ENCODE results near the gene CPED1.
A peak's percentile ranks its signal among the peaks of the same experiment; 100 is the strongest.
"Not testable (repeated sequence)": the region's sequence is repeated elsewhere in the genome, so short reads cannot be mapped to it uniquely, and the experiment has no call there.

The CPED1 gene

DNA sequence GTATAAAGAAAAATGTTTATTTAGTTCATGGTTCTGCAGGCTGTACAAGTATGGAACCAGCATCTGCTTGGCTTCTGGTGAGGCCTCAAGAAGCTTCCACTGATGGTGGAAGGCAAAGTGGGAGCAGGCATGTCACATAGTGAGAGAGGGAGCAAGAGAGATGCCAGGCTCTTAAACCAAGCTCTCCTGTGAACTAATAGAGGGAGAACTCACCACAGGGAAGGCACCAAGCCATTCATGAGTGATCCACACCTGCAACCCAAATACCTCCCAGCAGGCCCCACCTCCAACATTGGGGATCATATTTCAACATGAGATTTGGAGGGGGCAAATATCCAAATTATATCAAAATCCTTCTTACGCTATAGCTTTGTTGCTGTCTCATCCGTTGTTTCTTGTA is 113.1 kb downstream of the CPED1 start:
- DNase-seq: no peak

DNA sequence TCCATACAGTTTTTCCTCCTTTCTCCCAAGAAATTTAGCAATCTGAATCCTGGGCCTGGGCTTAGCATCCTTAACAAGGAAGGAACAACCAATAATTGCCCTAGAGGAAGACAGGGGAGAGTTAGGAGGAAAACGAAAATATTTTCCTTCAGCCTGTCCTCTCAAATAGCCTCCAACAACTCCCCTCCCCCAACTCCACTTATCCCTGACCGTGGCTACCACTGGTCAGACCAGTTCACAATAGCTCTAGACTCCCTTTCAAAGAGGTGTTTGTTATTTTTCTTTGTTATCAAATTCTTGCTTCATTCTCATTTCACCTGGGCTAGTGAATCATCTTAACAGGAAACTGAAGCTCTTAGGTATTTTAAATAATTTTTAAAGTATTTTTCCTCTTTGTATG is 114.1 kb downstream of the CPED1 start:
- no peak for DNase-seq

DNA sequence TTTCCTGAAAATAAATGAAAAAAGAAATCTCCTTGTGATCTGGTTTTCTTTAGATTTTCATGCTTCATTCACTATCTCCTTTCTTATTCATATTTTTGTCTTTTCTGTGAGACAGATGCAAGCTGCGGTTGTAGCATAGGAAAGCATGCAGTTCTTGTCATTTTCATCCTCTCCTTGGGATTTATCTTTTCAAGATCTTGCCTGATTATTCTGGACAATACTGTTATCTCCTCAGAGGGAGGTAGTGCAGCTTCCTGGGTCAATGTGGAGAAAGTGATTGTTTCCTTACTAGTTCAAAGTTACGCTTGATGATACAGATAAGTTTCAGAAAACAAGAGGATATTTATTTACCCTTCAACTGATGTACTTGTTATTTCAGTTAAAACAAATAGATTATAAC is 114.6 kb downstream of the CPED1 start:
- no peak for DNase-seq

DNA sequence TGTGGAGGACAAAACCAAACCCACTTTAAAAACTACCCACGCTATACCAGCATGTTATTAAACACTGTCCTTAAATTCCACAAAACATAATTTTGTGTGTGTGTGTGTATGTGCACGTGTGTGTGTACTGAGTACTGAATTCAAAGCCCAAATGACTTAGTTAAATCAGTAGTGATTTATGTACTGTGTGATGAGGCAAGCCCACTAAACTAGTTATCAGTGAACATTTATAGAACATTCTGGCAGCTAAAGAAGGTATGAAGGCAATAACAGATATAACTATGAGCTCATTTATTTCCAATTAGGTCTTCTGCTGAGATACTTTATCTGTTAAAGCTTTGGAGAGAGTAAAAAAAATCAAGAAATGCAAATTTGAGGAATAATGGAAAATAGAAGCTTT is 115.1 kb downstream of the CPED1 start:
- no peak for DNase-seq

DNA sequence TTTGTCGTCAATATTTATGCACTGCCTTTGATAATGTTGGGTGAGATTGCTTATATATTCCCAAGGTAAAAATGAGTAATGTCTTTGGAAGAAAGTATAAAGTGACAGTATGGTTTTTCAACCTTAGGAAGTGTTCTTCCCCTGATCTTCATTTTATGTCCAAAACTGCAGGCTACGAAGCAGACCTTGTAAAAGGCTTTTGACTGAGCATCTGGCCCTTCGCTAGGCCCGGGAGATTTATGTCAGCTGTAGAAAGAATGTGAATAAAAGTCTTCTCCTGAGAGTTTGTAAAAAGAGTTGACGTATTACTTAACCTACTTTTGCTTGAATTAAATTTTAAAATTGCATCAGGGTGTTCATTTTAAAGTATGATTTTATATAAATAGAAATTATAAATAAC is 116.8 kb downstream of the CPED1 start:
- no peak for DNase-seq

DNA sequence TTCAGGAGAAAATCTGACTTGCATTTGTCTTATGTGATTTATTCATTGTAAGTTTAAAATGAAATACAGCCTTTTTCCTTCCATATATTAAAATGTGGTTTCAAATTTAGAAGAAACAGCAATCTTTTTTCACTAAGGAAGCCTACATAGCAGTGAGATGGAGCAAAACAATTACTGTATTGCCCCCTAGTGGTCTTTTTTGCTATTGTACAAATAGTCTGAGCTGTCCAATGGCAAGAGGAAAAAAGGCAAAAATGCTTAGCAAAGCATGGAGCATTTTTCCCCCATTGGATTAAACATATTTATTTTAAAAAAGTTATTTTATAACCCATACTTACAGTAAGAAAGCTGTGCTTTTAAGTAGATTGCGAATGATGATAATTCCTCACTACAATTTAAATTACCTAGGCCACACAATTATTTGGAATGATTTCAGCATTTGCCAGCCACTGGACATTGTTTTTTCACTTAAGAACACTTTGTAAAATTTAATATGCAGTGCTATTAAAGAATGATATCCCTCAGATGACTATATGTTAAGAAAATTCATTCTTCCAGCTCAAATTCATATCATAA is 119.5 kb downstream of the CPED1 start:
- DNase-seq: peak; percentile 61 to 83 (median 76)

DNA sequence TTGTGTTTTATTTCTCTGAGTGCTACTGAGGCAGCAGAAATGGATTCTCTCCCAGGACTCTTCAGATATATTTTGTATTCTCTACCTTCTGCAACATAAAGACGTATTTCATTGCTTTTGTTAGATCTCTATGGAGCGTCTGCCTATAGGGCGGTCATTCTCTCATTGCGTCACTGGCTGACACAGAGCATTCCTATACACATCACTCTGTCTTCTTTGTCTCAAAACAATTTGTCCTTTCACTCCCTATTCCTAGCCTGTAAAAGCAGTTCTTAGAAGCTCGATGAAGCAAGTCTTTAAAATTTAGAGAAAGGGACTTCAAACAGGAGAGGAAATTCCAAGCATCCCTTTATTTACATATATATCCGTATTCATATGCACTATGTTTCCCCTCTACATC is 120.6 kb downstream of the CPED1 start:
- DNase-seq: no peak

DNA sequence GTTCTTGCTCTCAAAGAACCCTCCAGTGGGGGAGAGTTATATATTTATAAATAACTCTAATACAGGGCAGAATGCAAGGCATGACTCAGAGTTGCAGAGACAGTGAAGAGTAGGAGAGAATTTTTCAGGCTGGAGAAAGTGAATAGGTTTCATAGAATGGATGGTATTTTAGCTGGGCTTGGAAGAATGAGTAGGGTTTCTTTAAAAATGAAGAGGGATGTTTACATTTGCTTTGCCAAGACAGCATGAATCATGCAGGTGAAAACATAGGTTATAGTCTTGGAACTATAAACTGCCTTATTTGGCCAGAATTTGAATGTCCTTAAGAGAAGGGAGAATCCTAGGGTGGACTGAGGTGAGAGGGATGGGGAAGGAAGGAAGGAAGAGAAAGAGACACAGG is 124.8 kb downstream of the CPED1 start:
- no peak for DNase-seq

DNA sequence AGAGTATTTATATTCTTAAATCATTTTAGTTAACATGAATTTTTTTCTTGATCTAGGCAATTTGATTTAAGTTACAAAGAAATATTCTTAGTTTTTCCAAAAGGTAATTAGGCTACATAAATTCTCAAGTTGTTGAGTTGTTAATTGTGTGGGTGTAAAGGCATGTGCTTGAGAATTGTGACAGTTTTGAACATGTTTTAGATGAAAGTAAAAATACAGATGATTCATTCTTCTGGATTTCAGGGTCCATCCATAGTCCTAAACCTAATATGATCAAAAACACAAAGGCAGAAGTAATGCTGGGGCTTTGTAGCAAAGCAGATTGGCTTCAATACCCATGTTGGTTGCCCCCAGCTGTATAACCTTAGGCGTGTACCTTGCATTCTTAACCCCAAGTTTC is 127.9 kb downstream of the CPED1 start:
- no peak for DNase-seq

DNA sequence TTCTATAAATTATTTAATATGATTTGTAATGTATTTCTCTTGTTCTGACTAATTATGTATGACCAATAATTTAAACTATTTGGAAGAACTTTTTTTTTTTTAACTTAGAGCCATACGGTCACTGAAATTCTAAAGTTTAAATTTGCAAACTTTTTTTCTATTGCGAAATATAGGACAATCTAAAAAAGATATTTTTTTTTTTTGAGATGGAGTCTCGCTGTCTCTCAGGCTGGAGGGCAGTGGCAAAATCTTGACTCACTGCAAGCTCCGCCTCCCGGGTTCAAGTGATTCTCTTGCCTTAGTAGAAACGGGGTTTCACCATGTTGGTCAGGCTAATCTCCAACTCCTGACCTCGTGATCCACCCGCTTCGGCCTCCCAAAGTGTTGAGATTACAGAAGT is 130.5 kb downstream of the CPED1 start:
- no peak for DNase-seq

DNA sequence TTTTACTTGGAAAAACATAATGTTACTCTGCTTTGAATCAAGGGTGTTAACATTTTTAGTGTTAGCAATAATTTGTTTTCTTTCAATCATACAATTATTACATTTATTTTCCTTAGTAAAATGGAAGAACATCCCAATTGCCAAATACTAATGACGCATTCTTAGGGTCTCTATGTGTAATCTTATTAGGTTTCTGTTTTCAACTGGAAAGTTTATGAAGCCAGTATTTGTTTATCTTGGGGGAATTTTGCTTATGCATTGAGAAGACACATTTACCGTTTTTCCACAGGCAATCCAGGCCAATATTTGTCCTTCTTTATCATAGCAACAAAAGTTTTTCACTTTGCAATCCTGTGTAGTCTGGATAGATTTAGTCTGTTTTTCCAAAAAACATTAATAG is 134.5 kb downstream of the CPED1 start:
- DNase-seq: no peak

DNA sequence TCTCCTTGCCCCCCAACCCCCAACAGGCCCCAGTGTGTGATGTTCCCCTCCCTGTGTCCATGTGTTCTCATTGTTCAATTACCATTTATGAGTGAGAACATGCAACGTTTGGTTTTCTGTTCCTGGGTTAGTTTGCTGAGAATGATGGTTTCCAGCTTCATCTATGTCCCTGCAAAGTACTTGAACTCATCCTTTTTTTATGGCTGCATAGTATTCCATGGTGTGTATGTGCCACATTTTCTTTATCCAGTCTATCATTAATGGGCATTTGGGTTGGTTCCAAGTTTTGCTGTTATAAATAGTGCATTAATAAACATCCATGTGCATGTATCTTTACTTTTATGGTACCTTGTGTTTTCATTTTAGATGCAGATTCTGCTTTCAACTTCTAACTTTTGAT is 136.9 kb downstream of the CPED1 start:
- DNase-seq: not testable (repeated sequence)

DNA sequence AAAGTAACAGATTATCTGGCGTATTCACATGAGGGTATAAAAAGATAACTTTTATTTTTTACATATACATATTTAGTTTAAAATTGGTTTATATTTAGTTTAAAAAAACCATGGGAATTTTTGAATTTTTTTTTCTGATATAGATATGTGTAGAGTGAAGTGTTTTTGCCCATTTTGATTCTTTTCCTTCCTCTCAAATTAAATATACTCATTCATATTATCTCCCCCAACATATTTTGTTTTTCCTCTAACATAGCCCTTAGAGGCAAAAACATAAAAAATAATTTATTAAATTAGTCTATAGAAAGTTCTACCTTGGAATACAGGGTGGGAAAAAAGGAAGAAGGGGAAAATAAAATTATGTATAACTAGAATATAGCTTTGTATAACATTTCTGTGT is 137.7 kb downstream of the CPED1 start:
- no peak for DNase-seq

DNA sequence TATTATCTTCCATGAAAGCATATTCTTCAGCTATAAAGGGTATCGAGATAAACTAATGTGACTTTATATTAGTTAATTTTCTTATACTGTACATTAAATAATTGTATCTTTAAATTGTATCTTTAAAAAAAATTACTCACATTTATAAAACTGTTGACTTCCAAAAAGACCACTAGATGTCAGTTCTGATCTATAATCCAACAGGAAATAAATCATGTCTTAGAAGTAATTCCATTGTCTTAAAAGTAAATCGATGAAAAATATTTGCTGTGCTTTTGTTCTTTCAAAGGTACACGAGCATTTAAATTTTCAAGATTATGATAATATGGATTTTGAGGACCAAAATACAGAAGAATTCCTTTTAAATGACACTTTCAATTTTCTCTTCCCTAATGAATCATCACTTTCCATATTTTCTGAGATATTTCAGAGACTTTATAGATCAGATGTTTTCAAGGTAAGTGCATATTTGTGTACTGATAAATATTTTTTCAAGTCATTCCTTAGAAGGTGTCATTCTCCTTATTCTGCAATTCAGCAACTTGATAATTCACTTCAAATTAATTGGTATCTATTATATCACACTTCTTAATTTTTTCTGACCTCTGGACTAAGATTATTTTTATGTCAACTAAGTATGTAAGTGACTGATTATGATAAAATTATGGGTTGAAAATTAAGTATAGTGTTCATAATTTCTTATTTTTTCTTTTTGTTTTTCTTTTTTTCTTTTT is 138.5 kb downstream of the CPED1 start:
- peak in 1 of 4 experiments; percentile 7 for DNase-seq

DNA sequence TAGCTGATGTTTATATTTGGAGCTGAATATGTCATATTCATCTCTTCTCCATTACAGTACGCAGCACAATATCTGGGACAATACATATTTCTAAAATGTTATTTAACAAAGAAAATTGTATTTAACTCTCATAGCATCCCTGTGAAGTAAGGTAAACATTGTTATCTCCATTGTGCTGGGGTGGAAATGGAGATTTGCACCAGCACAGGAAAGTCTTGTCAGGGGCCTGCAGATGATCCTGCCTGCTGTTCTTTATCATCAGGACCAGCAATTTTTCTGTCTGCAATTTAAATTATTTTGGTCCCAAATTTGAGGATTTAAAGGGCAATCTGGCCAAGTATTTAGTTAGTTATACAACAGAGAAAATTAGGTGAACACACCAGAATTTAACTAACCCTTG is 144.4 kb downstream of the CPED1 start:
- no peak for DNase-seq

DNA sequence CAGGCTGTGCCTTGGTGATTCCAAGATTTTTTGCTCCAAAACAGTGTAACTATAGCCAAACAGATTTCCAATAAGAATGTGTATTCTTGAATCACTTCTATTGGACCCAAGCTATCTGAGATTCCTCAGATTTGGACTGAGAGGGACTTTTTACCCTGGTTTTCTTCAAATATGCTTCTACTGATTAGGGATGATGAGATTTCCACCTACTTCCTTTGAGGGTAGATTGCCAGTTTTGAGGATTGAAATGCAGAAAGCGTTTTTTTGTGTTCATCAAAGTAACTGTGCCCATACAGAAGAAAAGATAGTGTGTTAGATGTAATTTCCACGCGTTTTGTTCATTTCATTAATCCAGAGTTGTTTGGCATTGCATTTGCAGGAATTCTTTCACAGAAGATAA is 144.9 kb downstream of the CPED1 start:
- no peak for DNase-seq

DNA sequence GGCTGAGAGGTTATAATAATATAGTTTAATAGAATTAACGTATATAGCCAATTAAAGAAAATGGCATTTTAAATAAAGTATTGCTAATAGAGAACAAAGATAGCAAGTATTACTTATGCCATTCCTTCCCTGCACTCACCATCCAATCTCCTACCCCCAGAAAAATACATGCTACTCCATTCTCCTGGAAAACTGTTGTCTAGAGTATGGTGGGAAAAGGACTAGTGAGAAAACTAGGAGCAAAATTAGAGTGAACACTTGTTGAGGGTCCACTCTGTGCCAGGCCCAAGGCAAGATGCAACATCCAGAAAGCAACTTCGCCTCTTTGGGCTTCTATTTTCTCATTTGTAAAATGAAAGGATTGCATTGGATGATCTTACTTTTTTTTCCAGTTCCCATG is 149.1 kb downstream of the CPED1 start:
- no peak for DNase-seq

DNA sequence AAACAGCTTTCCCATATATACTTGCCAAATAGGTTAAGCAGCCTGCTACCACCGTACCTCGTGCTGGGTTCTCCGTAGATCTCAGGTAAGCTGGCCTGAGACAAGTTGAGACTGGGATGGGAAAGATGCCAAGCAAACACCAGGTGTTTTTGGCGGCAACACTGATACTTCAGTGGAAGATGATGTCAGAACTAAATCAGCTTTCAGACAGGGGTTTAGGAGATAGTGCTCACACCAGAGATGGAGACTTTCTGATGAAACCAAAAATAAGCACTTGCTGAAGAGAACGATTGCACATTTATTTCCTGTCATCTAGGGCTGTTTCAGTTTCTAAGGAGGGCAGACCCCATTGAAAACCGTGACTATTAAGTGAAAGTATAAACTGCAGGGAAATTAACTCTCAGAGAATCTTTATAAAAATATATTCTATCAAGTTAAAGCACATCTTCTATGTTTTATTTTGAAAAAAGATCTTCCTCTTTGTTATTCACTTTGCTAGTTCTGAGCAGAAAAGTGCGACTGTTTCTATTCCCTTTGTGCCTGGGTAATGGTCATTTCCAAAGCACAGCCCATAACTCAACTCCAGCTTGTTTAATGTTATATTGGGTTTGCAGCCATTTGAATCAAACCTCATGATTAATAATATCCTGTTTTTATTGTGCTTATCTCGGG is 149.9 kb downstream of the CPED1 start:
- DNase-seq: no peak

DNA sequence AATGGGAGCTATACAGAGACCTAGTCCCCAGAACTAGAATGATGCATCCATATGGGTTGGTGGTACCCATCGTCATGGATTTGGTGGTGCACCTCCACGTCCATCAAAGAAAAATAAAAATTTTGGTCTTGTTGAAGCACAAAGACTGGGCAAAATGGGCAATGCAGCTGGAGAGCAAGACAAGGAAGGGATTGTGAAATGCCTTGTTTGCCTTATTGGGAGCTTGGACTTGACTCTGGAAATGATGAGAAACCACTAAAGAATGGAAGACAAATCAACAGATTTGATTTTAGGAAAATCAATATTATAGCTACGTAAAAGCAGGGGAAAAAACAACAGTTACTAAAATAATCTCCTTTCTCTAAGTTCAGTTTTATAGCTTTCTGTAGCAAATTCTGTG is 150.9 kb downstream of the CPED1 start:
- DNase-seq: no peak

DNA sequence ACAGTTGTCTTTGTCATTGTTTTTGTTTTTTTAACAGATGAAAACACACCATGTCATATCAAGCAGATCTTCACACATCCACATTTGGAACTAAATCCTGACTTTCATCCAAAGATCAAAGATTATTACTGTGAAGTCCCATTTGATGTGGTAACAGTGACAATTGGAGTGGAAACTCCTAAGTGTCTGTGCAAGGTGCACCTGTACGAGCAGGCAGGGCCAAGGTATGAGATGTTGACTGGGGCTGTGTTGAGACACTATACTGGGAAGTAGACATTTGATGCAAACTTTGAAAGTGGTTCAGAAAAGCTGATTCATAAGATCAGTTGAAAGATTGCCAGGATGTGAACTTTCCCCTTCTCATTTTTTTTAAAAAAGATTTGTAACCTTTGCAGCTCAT is 152.3 kb downstream of the CPED1 start:
- DNase-seq: no peak

DNA sequence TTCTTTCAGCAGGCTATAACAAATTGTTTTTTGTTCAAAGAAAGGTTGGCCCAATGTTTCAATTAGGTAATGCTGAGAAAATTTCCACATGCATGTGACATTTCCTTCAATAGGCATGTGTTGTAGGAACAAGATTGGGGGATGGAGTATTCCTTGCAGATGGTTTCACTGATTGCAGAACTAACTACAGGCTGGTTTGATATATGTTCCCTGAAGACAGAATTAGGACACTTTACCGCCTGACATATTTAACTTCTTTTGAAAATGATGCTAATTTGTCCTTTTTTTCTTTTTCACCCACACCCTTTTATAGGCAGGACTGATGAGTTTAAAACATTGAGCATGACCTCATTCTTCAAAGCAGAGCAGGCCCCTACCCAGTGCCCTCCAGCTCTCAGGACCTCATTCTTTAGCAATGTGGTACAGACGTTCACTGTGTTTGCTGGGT is 163.3 kb downstream of the CPED1 start:
- no peak for DNase-seq

DNA sequence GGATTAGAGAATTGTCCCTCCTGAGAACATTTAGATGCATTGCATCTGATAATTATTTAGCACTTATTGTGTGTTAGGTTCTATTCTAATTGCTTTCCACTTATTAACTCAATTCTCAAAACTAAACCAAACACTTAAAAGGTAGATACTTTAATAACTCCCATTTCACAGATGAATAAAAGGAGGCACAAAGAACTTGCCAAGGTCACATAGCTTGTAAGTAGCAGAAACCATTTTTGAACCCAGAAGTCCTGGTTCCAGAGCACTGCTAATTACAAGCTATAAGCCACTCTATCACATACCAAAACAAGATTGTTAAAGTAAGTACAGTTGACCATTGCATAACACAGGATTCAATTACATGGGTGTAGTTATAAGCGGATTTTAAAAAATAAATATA is 164.9 kb downstream of the CPED1 start:
- DNase-seq: no peak

DNA sequence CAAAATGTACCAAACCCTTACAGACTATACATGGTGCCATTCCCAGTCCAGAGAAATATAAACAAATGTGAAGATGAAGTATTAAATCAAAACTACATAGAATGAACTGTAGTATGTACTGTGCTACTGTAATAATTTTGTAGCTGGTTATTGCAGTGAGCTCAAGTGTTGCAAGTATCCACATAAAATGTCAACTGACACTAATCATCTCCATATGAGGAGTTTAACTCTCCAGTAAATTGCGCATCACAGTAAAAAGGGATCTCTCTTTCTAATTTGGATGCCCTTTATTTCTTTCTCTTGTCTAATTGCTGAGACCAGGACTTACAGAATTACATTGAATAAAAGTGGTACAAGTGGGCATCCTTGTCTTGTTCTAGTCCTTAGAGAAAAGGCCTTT is 165.5 kb downstream of the CPED1 start:
- DNase-seq: no peak

DNA sequence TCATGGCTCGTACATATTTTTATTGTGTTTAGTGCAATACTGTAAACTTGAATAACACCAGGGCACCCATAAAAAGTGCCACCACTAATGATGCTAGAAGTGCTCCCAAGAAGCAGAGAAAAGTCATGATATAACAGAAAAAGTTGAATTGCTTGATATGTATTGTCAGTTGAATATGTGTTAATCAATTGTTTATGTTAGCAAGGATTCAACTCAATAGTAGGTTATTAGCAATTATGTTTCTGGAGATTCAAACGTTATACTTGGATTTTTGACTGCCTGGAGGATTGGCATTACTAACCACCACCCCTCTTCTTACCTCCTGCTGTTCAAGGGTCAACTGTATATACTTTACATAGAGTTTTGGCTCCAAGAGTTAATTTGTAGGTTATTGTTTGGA is 168.3 kb downstream of the CPED1 start:
- DNase-seq: no peak

All from suppressor macrophage (primary cell).